Spleen (tissue), 11 donors: Measurements from ENCODE around the gene ANKRD28. TPM values are rescaled to one million over a fixed set of nuclear protein-coding genes. Genes with fewer than 3 reads are reported as not detected.

Source experiments
- DNase-seq: peaks from one replicate; pipeline ENCODE4 v3.0.0-alpha.2; 2020
- H3K27ac ChIP-seq, 8 donors: fragments of 200-600 bp; sonication (generic) in 7 of 8; 1 replicate in 4 of 8; 2 replicates in 4 of 8; pipeline versions ENCODE4 v1.5.0 to v1.8.0; 2016 to 2021; ENCODE audit warnings: inconsistent platforms in 4 of 8, mild to moderate bottlenecking in 4 of 8, moderate library complexity in 1 of 8
- H3K27me3 ChIP-seq, 7 donors: fragments of 200-600 bp; sonication (generic) in 6 of 7; replicated peaks in 1 of 7; 1 replicate in 4 of 7; 2 replicates in 3 of 7; pipeline versions ENCODE4 v1.5.0 to v1.8.0; 2016 to 2021; ENCODE audit warnings: inconsistent platforms in 3 of 7, mild to moderate bottlenecking in 1 of 7
- H3K36me3 ChIP-seq, 6 donors: fragments of 200-600 bp; sonication (generic) in 5 of 6; 1 replicate in 4 of 6; 2 replicates in 2 of 6; pipeline versions ENCODE4 v1.5.0 to v1.8.0; 2016 to 2021; ENCODE audit warnings: inconsistent platforms in 2 of 6
- H3K4me1 ChIP-seq, 6 donors: fragments of 200-600 bp; sonication (generic) in 5 of 6; 1 replicate in 3 of 6; 2 replicates in 3 of 6; pipeline versions ENCODE4 v1.5.0 to v1.8.0; 2016 to 2021; ENCODE audit warnings: inconsistent platforms in 3 of 6
- H3K4me3 ChIP-seq, 8 donors: fragments of 200-600 bp; sonication (generic) in 7 of 8; 1 replicate in 4 of 8; 2 replicates in 4 of 8; pipeline versions ENCODE4 v1.5.0 to v1.8.0; 2016 to 2021; ENCODE audit warnings: inconsistent platforms in 4 of 8, mild to moderate bottlenecking in 4 of 8, moderate library complexity in 2 of 8
- H3K9me3 ChIP-seq, 8 donors: fragments of 200-600 bp; sonication (generic) in 7 of 8; 1 replicate in 4 of 8; 2 replicates in 4 of 8; pipeline versions ENCODE4 v1.5.0 to v1.8.0; 2016 to 2021; ENCODE audit warnings: inconsistent platforms in 4 of 8
- POLR2A ChIP-seq, 3 donors: fragments of 450-650 bp; IDR thresholded peaks; one replicate each; pipeline ENCODE4 v1.5.1; 2017; ENCODE audit warnings: antibody characterized with exemption in 3 of 3, mild to moderate bottlenecking in 1 of 3
- POLR2AphosphoS5 ChIP-seq, 3 donors: sonication (generic); formaldehyde crosslinking; IDR thresholded peaks; one replicate each; pipeline ENCODE4 v1.5.1; 2017; ENCODE audit warnings: antibody characterized with exemption in 3 of 3
- WGBS, 5 donors: extraction: QIAGEN DNeasy Blood & Tissue Kit in 3 of 5; methylation state at CpG; one replicate each; pipeline versions ENCODE4 v1.1.5 to v1.1.7; 2013 to 2018; 5-methylcytosine and 5-hydroxymethylcytosine counted together
- intact Hi-C: fragments of 100-400 bp; cut with DNase I; formaldehyde crosslinking; loops from one replicate; pipeline ENCODE4 v1.15.0; 2023; ENCODE audit warnings: low total_unique reads
- polyA plus RNA-seq, 3 donors: library from polyadenylated mRNA; stranded (reverse); fragments of 200-250 nt; gene quantifications; one replicate each; pipeline ENCODE4 v1.2.1, GENCODE V29; 2013
- total RNA-seq, 7 donors: library from RNA; depleted of rRNA in 3 of 7; stranded (reverse); fragments of >200 nt in 3 of 7; fragmentation: NEBNext Ultra II Directional in 4 of 7; extraction: Animal tissue kit (Norgen Biotek cat#: 25700) in 4 of 7; gene quantifications; one replicate each; pipeline versions ENCODE4 v1.1.0 to v1.2.1, GENCODE V29; 2016 to 2021
- TF ChIP-seq, protein P1 (sequence below), 11 experiments: fragments of 200-600 bp in 7 of 11; fragments of 450-650 bp in 4 of 11; sonication (generic) in 4 of 11; IDR thresholded peaks in 8 of 11; conservative IDR thresholded peaks in 3 of 11; 1 replicate in 7 of 11; 2 replicates in 4 of 11; pipeline versions ENCODE4 v1.4.0 to v1.8.0; 2016 to 2021; ENCODE audit warnings: antibody characterized with exemption in 11 of 11, inconsistent platforms in 4 of 11, mild to moderate bottlenecking in 1 of 11
- donor health status: healthy with polysubstance abuse.
- donor health status: DM: no; HTN: no; CAD: no; lungs with moderate emphysema.
- donor health status: DM: no; HTN: no; CAD: no.
- donor health status: Bipolar disorder and iron deficiency.
- donor health status: healthy.
- donor health status: DM: no; HTN: no; CAD: no.
- donor health status: DM: yes; HTN: yes; CAD: no.

The ANKRD28 gene
- total and polyA plus RNA-seq, 10 donors: 5.3 to 68.6 (median 42.2) TPM

DNA sequence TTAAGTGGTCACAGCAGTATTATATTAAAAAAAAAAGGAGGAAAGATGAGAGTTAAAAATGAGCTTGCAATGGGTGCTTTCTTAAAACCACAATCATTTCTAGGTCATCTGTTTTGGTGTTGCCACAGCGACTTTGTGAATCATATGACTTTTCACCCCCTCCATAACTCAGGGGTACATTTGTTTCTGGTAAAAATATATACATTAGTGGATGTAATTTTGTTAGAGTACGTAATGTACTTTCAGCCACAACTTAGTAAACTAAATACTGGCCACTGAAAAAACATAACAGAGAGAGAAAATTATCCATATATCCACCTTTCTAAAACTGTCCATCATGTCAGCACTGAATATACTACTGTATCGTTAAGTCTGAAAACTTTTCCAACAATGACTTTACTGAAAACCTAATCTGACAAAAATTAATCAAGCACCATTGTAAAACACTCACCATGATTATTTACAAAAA is 3.4 kb downstream of the ANKRD28 start:
- peaks cover 0 to 10% (median 0%) of the 10 kb centered on the region in 6 donors for H3K36me3 ChIP-seq
- no peaks in the 10 kb centered on the region for H3K27me3 ChIP-seq
- 28 to 47% (median 40%) methylated on average over 3 of the region's 3 CpGs for WGBS, 5 donors
- intact Hi-C loops: no loop called here
- peaks cover 10 to 65% (median 58%) of the 10 kb centered on the region in 6 donors for H3K4me1 ChIP-seq
- peak overlapping the region in 2 of 8 donors; percentile 41 to 64 for H3K4me3 ChIP-seq
- TF ChIP-seq POLR2A (IDR thresholded peaks at IDR 0.05) (no peak), POLR2AphosphoS5 (IDR thresholded peaks at IDR 0.05) (no peak)
- TF ChIP-seq, protein P1, sequence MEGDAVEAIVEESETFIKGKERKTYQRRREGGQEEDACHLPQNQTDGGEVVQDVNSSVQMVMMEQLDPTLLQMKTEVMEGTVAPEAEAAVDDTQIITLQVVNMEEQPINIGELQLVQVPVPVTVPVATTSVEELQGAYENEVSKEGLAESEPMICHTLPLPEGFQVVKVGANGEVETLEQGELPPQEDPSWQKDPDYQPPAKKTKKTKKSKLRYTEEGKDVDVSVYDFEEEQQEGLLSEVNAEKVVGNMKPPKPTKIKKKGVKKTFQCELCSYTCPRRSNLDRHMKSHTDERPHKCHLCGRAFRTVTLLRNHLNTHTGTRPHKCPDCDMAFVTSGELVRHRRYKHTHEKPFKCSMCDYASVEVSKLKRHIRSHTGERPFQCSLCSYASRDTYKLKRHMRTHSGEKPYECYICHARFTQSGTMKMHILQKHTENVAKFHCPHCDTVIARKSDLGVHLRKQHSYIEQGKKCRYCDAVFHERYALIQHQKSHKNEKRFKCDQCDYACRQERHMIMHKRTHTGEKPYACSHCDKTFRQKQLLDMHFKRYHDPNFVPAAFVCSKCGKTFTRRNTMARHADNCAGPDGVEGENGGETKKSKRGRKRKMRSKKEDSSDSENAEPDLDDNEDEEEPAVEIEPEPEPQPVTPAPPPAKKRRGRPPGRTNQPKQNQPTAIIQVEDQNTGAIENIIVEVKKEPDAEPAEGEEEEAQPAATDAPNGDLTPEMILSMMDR (IDR thresholded peaks at IDR 0.05 in 8 of 11, conservative IDR thresholded peaks at IDR 0.05 in 3 of 11): no peak
- H3K9me3 ChIP-seq: no peaks in the 10 kb centered on the region
- DNase-seq: no peak
- H3K27ac ChIP-seq: peak overlapping the region in 4 of 8 donors; percentile 86 to 89 (median 86)

DNA sequence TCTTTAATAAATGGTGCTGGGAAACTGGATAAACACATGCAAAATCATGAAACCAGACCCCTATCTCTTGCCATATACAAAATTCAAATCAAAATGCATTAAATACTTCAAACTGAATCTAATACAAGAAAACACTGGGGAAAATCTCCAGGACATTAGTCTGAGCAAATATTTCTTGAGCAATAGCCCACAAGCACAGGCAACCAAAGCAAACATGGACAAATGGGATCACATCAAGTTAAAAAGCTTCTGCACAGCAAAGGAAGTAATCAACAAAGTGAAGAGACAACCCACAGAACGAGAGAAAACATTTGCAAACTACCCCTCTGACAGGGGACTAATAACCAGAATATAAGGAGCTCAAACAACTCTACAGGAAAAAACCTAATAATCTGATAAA is 6.3 kb downstream of the ANKRD28 start:
- DNase-seq: no peak
- no peaks in the 10 kb centered on the region for H3K27me3 ChIP-seq
- H3K36me3 ChIP-seq: peaks cover 0 to 10% (median 0%) of the 10 kb centered on the region in 6 donors
- H3K9me3 ChIP-seq: no peaks in the 10 kb centered on the region
- no peak for TF ChIP-seq POLR2A (IDR thresholded peaks at IDR 0.05)
- TF ChIP-seq, protein P1 (IDR thresholded peaks at IDR 0.05 in 8 of 11, conservative IDR thresholded peaks at IDR 0.05 in 3 of 11): no peak
- no peak for TF ChIP-seq POLR2AphosphoS5 (IDR thresholded peaks at IDR 0.05)
- H3K4me1 ChIP-seq: peaks cover 5 to 38% (median 31%) of the 10 kb centered on the region in 6 donors
- 42 to 67% (median 54%) methylated on average over 1 of the region's 1 CpG for WGBS, 5 donors
- intact Hi-C loops: no loop called here
- H3K27ac ChIP-seq: no peak overlapping the region
- H3K4me3 ChIP-seq: no peak overlapping the region

DNA sequence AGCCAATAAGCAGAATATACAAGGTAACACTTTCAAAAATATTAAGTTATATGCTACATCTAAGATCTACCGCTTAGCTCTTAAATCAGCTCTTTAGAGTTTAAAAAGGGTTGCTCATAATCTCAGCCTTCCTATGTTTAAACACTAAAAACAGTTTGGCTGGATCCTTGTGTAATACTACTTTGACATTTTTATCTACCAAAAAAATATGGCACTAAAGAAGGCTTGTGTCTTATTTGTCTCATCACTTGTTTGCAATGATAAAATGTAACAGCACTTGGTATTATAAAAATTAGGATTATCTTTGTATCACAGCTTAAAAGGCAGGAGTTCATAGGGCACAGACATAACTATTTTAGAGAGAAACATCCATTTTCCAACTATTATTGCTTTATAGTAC is 9.8 kb downstream of the ANKRD28 start:
- TF ChIP-seq, protein P1 (IDR thresholded peaks at IDR 0.05 in 8 of 11, conservative IDR thresholded peaks at IDR 0.05 in 3 of 11): no peak
- TF ChIP-seq POLR2A (IDR thresholded peaks at IDR 0.05) (no peak), POLR2AphosphoS5 (IDR thresholded peaks at IDR 0.05) (no peak)
- Histone ChIP-seq H3K4me3 (no peak overlapping the region), H3K9me3 (no peaks in the 10 kb centered on the region), H3K4me1 (peaks cover 0 to 12% (median 2%) of the 10 kb centered on the region in 6 donors), H3K27me3 (no peaks in the 10 kb centered on the region), H3K36me3 (peaks cover 0 to 5% (median 0%) of the 10 kb centered on the region in 6 donors), H3K27ac (no peak overlapping the region)
- WGBS, 5 donors: 96 to 98% (median 96%) methylated on average over 1 of the region's 1 CpG
- DNase-seq: no peak
- intact Hi-C loops: no loop called here

DNA sequence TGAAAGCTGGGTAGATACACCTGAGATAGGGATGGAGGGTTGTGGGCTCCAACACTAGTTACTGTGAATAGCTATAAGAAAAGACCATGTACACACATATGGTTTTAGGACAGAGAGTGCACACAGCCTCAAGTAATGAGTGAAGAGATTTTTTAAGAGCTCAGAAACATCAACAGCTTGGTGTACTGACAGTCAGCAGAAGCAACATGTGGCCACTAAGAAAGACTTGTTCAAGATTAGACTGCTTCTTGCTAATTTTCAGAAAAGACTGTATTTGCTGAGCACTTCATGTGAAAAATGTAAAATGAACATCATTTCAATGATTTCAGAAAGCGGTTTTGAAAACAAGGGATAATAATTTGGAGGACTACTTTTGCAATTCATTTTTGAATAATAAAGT is 10.3 kb downstream of the ANKRD28 start:
- peaks cover 0 to 11% (median 0%) of the 10 kb centered on the region in 6 donors for H3K4me1 ChIP-seq
- no peak overlapping the region for H3K4me3 ChIP-seq
- H3K9me3 ChIP-seq: no peaks in the 10 kb centered on the region
- TF ChIP-seq, protein P1 (IDR thresholded peaks at IDR 0.05 in 8 of 11, conservative IDR thresholded peaks at IDR 0.05 in 3 of 11): no peak
- TF ChIP-seq POLR2A (IDR thresholded peaks at IDR 0.05): no peak
- WGBS, 5 donors: 93 to 100% (median 99%) methylated on average over 1 of the region's 1 CpG
- H3K36me3 ChIP-seq: peaks cover 0 to 5% (median 0%) of the 10 kb centered on the region in 6 donors
- no peaks in the 10 kb centered on the region for H3K27me3 ChIP-seq
- no peak for DNase-seq
- intact Hi-C loops: no loop called here
- no peak overlapping the region for H3K27ac ChIP-seq
